Hematopoietic multipotent progenitor cell (in vitro differentiated cells): Measurements from ENCODE around the gene GLMN. TPM values are rescaled to one million over a fixed set of nuclear protein-coding genes. Genes with fewer than 3 reads are reported as not detected.

ENCODE experiments used
- DNase-seq, 3 donors: peaks; one replicate each; pipeline ENCODE4 v3.0.0-alpha.2; 2011 to 2015; ENCODE audit warnings: low read depth in 2 of 3, low spot score in 2 of 3
- total RNA-seq: library from RNA; depleted of rRNA; stranded (reverse); fragments of >200 nt; gene quantifications from one replicate; pipeline ENCODE4 v1.2.3, GENCODE V29; 2012

Gene GLMN
- total RNA-seq, 1 donor, result 2.7 TPM

GRCh38 chr1:92203105-92203504 is 95.7 kb downstream of the GLMN start:
- DNase-seq, result no peak

DNA sequence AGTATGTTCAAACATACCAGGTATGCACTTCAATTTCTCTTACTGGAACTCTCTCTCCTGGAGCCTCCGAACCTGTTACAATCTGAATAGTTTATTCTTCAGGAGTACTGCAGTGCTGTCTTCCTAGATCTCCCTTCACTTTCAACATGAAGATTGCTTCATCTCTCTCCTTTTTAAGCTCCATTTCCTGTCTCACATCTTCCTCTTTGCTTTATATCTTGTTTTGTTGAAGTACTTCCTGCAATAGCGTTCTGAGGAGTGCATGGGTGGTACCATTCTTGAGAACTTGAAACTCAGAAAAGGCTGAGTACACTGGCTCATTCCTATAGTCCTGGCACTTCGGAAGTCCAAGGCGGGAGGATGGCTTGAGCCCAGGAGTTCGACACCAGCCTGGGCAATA is 96.8 kb downstream of the GLMN start:
- no peak for DNase-seq

Other genes starting within 250 kb of the GLMN start
- not detected for gene SETSIP, start 223.6 kb downstream of the GLMN start, total RNA-seq
- gene BTBD8, start 218.6 kb downstream of the GLMN start, total RNA-seq, result 3.5 TPM
- gene C1orf146, start 81.1 kb downstream of the GLMN start, total RNA-seq, result not detected
- 4.8 TPM for gene RPAP2, start 72 bp upstream of the GLMN start, total RNA-seq
- 15.9 TPM for gene GFI1, start 187.9 kb upstream of the GLMN start, total RNA-seq